PC-3 (cell line): Measurements from ENCODE around the gene LINC00237. TPM values are rescaled to one million over a fixed set of nuclear protein-coding genes. Genes with fewer than 3 reads are reported as not detected.

Experiments used
- ATAC-seq: fragments of 200-7000 bp; cut with Tn5 transposase; 2 replicates; pipeline ENCODE4 v1.9.1; 2020; ENCODE audit warnings: mild to moderate bottlenecking, moderate library complexity
- BruUV-seq: library from RNA; stranded (reverse); fragments of 400-500 nt; replicated peaks from 2 replicates; lab custom pipeline; 2021; lab: Mats Ljungman, UMichigan
- CTCF ChIA-PET: fragments of 300-600 bp; sonication (Branson Sonifier 250); formaldehyde crosslinking; loops from one replicate; lab custom pipeline; 2022; ENCODE audit warnings: antibody characterized with exemption; lab: Charles Lee
- POLR2A ChIA-PET: fragments of 300-600 bp; sonication (Branson Sonifier 250); formaldehyde crosslinking; loops from one replicate; lab custom pipeline; 2022; ENCODE audit warnings: antibody characterized with exemption; ENCODE audit not compliant: unreplicated experiment; lab: Charles Lee
- DNase-seq: peaks from one replicate; pipeline ENCODE4 v3.0.0-alpha.2; 2015
- H2AFZ ChIP-seq: fragments of 300-600 bp; sonication (generic); 2 replicates; pipeline ENCODE4 v1.6.0; 2016; ENCODE audit warnings: antibody characterized with exemption, low read length
- H3F3A ChIP-seq: fragments of 300-600 bp; sonication (generic); one replicate; pipeline ENCODE4 v1.6.0; 2017; ENCODE audit warnings: antibody characterized with exemption, low read length, control low read depth, mild to moderate bottlenecking; ENCODE audit not compliant: unreplicated experiment
- H3K27ac ChIP-seq: fragments of 300-600 bp; sonication (generic); 2 replicates; pipeline ENCODE4 v1.5.1; 2016; ENCODE audit warnings: mild to moderate bottlenecking, low read length
- H3K27me3 ChIP-seq: fragments of 300-600 bp; sonication (generic); 2 replicates; pipeline ENCODE4 v1.6.1; 2016; ENCODE audit warnings: low read length, mixed read lengths
- H3K36me3 ChIP-seq: fragments of 300-600 bp; sonication (generic); 2 replicates; pipeline ENCODE4 v1.6.1; 2016; ENCODE audit warnings: low read depth, mixed run types, low read length, mixed read lengths
- H3K4me1 ChIP-seq: fragments of 300-600 bp; sonication (generic); 2 replicates; pipeline ENCODE4 v1.5.1; 2016; ENCODE audit warnings: low read length; ENCODE audit not compliant: insufficient read depth
- H3K4me2 ChIP-seq: fragments of 300-600 bp; sonication (generic); 2 replicates; pipeline ENCODE4 v1.6.0; 2016; ENCODE audit warnings: low read length
- H3K4me3 ChIP-seq: fragments of 300-600 bp; sonication (generic); 2 replicates; pipeline ENCODE4 v1.5.1; 2016; ENCODE audit warnings: mild to moderate bottlenecking, low read length, mixed read lengths
- H3K79me2 ChIP-seq: fragments of 300-600 bp; sonication (generic); 2 replicates; pipeline ENCODE4 v1.6.1; 2017; ENCODE audit warnings: low read length, mixed read lengths
- H3K9ac ChIP-seq: fragments of 300-600 bp; sonication (generic); 2 replicates; pipeline ENCODE4 v1.6.0; 2016; ENCODE audit warnings: mild to moderate bottlenecking, low read length
- H3K9me2 ChIP-seq: fragments of 300-600 bp; sonication (generic); replicated peaks from 2 replicates; pipeline ENCODE4 v1.6.1; 2016; ENCODE audit warnings: mixed run types, low read length, mixed read lengths
- H3K9me3 ChIP-seq: fragments of 300-600 bp; sonication (generic); 2 replicates; pipeline ENCODE4 v1.6.1; 2016; ENCODE audit warnings: low read length, mixed read lengths
- H4K20me1 ChIP-seq: fragments of 300-600 bp; sonication (generic); 2 replicates; pipeline ENCODE4 v1.6.1; 2016; ENCODE audit warnings: low read length, mixed read lengths
- CTCF ChIP-seq: fragments of 300-600 bp; sonication (generic); conservative IDR thresholded peaks from 2 replicates; pipeline ENCODE4 v1.5.1; 2017; ENCODE audit warnings: antibody characterized with exemption, low read depth, mild to moderate bottlenecking, low read length
- EZH2 ChIP-seq: fragments of 300-600 bp; sonication (generic); IDR thresholded peaks from one replicate; pipeline ENCODE4 v1.6.1; 2017; ENCODE audit warnings: antibody characterized with exemption, mild to moderate bottlenecking, low read length; ENCODE audit not compliant: unreplicated experiment
- EZH2phosphoT487 ChIP-seq: fragments of 300-600 bp; sonication (generic); IDR thresholded peaks from 2 replicates; pipeline ENCODE4 v1.6.1; 2018; ENCODE audit warnings: mild to moderate bottlenecking, antibody characterized with exemption, low read length, borderline replicate concordance
- intact Hi-C: fragments of 100-400 bp; cut with micrococcal nuclease; formaldehyde crosslinking; loops from 2 replicates; pipeline ENCODE4 v1.9.0; 2023
- total RNA-seq: library from RNA; depleted of rRNA; stranded (reverse); fragments of >200 nt; gene quantifications from 2 replicates; pipeline ENCODE4 v1.2.3, GENCODE V29; 2014

LINC00237 gene
- total RNA-seq, 1 experiment from 2014 or later, result not detected

DNA sequence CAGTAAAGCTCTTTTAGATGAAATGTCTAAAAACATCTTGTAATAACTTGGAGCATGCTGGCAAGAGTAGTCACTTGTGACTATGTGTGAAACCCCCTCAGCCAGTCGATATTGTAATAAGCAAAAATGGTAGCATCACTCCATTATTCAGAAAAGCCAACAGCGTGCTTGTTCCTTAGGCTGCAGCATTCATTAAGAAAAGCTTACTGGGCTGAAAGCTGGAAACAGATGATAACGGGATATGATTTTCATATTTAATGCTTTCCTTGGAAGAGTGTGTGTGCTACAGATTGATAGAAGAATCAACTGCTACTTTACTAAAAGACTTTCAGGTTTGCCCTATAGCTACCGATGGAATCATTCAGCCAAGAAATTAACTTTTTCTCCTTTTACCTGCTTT is 40.1 kb upstream of the LINC00237 start:
- Histone ChIP-seq H3K36me3 (no peaks in the 10 kb centered on the region), H3F3A (no peaks in the 10 kb centered on the region), H4K20me1 (no peaks in the 10 kb centered on the region), H3K9ac (no peak overlapping the region), H3K27me3 (no peaks in the 10 kb centered on the region), H3K4me1 (0 out of 2 replicates have a peak, but pooled peaks cover 6% of the 10 kb centered on the region), H3K4me2 (no peak overlapping the region), H3K9me3 (no peaks in the 10 kb centered on the region), H2AFZ (no peak overlapping the region), H3K79me2 (no peaks in the 10 kb centered on the region), H3K27ac (no peak overlapping the region), H3K4me3 (no peak overlapping the region), H3K9me2 (no peaks in the 10 kb centered on the region)
- intact Hi-C loops, result no loop called here
- no TSS peak for BruUV-seq
- no peak for TF ChIP-seq EZH2phosphoT487
- TF ChIP-seq EZH2, result no peak
- TF ChIP-seq CTCF, result no peak
- ChIA-PET CTCF (no interaction called here), POLR2A (no interaction called here)
- DNase-seq (no peak), ATAC-seq (no peak)

- TF ChIP-seq EZH2phosphoT487 (no peak), CTCF (no peak), EZH2 (no peak)
- Histone ChIP-seq H3K79me2 (no peaks in the 10 kb centered on the region), H3K27me3 (no peaks in the 10 kb centered on the region), H4K20me1 (no peaks in the 10 kb centered on the region), H3F3A (no peaks in the 10 kb centered on the region), H3K36me3 (no peaks in the 10 kb centered on the region), H3K4me3 (no peak overlapping the region), H2AFZ (no peak overlapping the region), H3K9ac (no peak overlapping the region), H3K9me3 (no peaks in the 10 kb centered on the region), H3K4me2 (no peak overlapping the region), H3K4me1 (0 out of 2 replicates have a peak, but pooled peaks cover 6% of the 10 kb centered on the region), H3K27ac (no peak overlapping the region), H3K9me2 (no peaks in the 10 kb centered on the region)
- DNase-seq (no peak), ATAC-seq (no peak)
- ChIA-PET CTCF (no interaction called here), POLR2A (no interaction called here)
- no TSS peak for BruUV-seq
- intact Hi-C loops, result no loop called here
These were observed 39.3 kb upstream of the LINC00237 start for GRCh38 chr20:21145424-21145823.

- no TSS peak for BruUV-seq
- ChIA-PET POLR2A (no interaction called here), CTCF (no interaction called here)
These were observed 37.2 kb upstream of the LINC00237 start for GRCh38 chr20:21143194-21143890.

More at GRCh38 chr20:21143194-21143890, 37.2 kb upstream of the LINC00237 start:
- intact Hi-C loops, result no loop called here
- H3K27ac ChIP-seq, result no peak overlapping the region
- H3K4me1 ChIP-seq, result 0 out of 2 replicates have a peak, but pooled peaks cover 6% of the 10 kb centered on the region
- H3K4me2 ChIP-seq, result no peak overlapping the region
- no peak overlapping the region for H3K9ac ChIP-seq
- DNase-seq (no peak), ATAC-seq (no peak)
- TF ChIP-seq CTCF, result no peak
- TF ChIP-seq EZH2, result no peak
- no peak for TF ChIP-seq EZH2phosphoT487
- H3K4me3 ChIP-seq, result no peak overlapping the region
- no peaks in the 10 kb centered on the region for H4K20me1 ChIP-seq
- H3K79me2 ChIP-seq, result no peaks in the 10 kb centered on the region
- H2AFZ ChIP-seq, result no peak overlapping the region
- H3K36me3 ChIP-seq, result no peaks in the 10 kb centered on the region; the same call in 1 of the 2 replicates
- no peaks in the 10 kb centered on the region for H3K27me3 ChIP-seq
- H3F3A ChIP-seq, result no peaks in the 10 kb centered on the region
- H3K9me3 ChIP-seq, result no peaks in the 10 kb centered on the region
- no peaks in the 10 kb centered on the region for H3K9me2 ChIP-seq
